H1 (cell line): ENCODE data around the gene ARHGAP8. TPM values are rescaled to one million over a fixed set of nuclear protein-coding genes. Genes with fewer than 3 reads are reported as not detected.
A peak's percentile ranks its signal among the peaks of the same experiment; 100 is the strongest.

ENCODE experiments used
- CTCF ChIA-PET: fragments of 300-600 bp; sonication (Branson Sonifier 250); formaldehyde crosslinking; loops from one replicate; lab custom pipeline; 2021; ENCODE audit not compliant: partially characterized antibody; lab: Charles Lee
- POLR2A ChIA-PET: fragments of 300-600 bp; sonication (Branson Sonifier 250); formaldehyde crosslinking; loops from one replicate; lab custom pipeline; 2021; ENCODE audit warnings: inconsistent platforms; ENCODE audit not compliant: partially characterized antibody; lab: Charles Lee
- DNase-seq, 2 experiments: peaks; one replicate each; pipeline versions ENCODE4 v3.0.0 to v3.0.0-alpha.2; 2010 to 2022; ENCODE audit warnings: low spot score in 2 of 2, low read depth in 1 of 2, mixed read lengths in 1 of 2
- FAIRE-seq: peaks from 2 replicates; lab custom pipeline; 2011; peaks lifted over from hg19 to GRCh38; lab: Jason Lieb, UNC
- H2AFZ ChIP-seq: 2 replicates; pipeline ENCODE4 v1.8.1; 2012; ENCODE audit warnings: low read length, inconsistent platforms
- H2AK5ac ChIP-seq: 2 replicates; pipeline ENCODE4 v1.6.1; 2013; ENCODE audit warnings: low read depth, low read length
- H2BK120ac ChIP-seq: replicated peaks from 2 replicates; pipeline ENCODE3; 2013; ENCODE audit warnings: low read depth, low read length, inconsistent platforms
- H2BK12ac ChIP-seq: 2 replicates; pipeline ENCODE4 v1.6.1; 2013; ENCODE audit warnings: low read depth, low read length
- H2BK15ac ChIP-seq: 2 replicates; pipeline ENCODE4 v1.6.1; 2013; ENCODE audit warnings: low read length
- H2BK20ac ChIP-seq: 2 replicates; pipeline ENCODE4 v1.6.1; 2013; ENCODE audit warnings: low read length
- H2BK5ac ChIP-seq: 2 replicates; pipeline ENCODE4 v1.6.1; 2013; ENCODE audit warnings: low read depth, low read length
- H3K14ac ChIP-seq: 2 replicates; pipeline ENCODE4 v1.6.1; 2013; ENCODE audit warnings: inconsistent platforms; ENCODE audit not compliant: insufficient read length
- H3K18ac ChIP-seq: 2 replicates; pipeline ENCODE4 v1.6.1; 2013; ENCODE audit warnings: low read length; ENCODE audit errors: extremely low read depth
- H3K23ac ChIP-seq: 2 replicates; pipeline ENCODE4 v1.6.1; 2013; ENCODE audit warnings: inconsistent platforms; ENCODE audit not compliant: insufficient read length
- H3K23me2 ChIP-seq: 2 replicates; pipeline ENCODE4 v1.6.1; 2013; ENCODE audit warnings: low read depth, low read length
- H3K27ac ChIP-seq: 2 replicates; pipeline ENCODE4 v1.6.1; 2011; ENCODE audit warnings: low read depth, low read length, inconsistent platforms
- H3K27me3 ChIP-seq, 4 experiments: replicated peaks in 1 of 4; 1 replicate in 1 of 4; 2 replicates in 3 of 4; pipeline versions ENCODE4 v1.6.1 to v1.8.1; 2011 to 2013; ENCODE audit warnings: low read length in 3 of 4, mild to moderate bottlenecking in 3 of 4, inconsistent platforms in 2 of 4, mixed read lengths in 2 of 4, moderate library complexity in 1 of 4; ENCODE audit not compliant: control insufficient read depth in 3 of 4, insufficient read depth in 3 of 4; ENCODE audit errors: extremely low read depth in 1 of 4
- H3K36me3 ChIP-seq, 4 experiments: 2 replicates each; pipeline versions ENCODE4 v1.6.1 to v1.8.1; 2011 to 2013; ENCODE audit warnings: mild to moderate bottlenecking in 4 of 4, low read length in 3 of 4, moderate library complexity in 2 of 4, control low read depth in 1 of 4, inconsistent platforms in 1 of 4; ENCODE audit not compliant: insufficient read depth in 4 of 4, control insufficient read depth in 2 of 4
- H3K4ac ChIP-seq: replicated peaks from 2 replicates; pipeline ENCODE3; 2013; ENCODE audit warnings: low read length, low read depth, mixed read lengths, inconsistent platforms; ENCODE audit not compliant: insufficient read length
- H3K4me1 ChIP-seq, 4 experiments: replicated peaks in 1 of 4; 1 replicate in 1 of 4; 2 replicates in 3 of 4; pipeline versions ENCODE4 v1.6.1 to v1.8.1; 2011 to 2013; ENCODE audit warnings: low read length in 3 of 4, inconsistent platforms in 2 of 4, mixed read lengths in 1 of 4; ENCODE audit not compliant: insufficient read depth in 4 of 4, control insufficient read depth in 3 of 4
- H3K4me2 ChIP-seq, 2 experiments: 2 replicates each; pipeline versions ENCODE4 v1.6.1 to v1.8.1; 2011 to 2013; ENCODE audit warnings: low read depth in 2 of 2, low read length in 2 of 2, control low read depth in 1 of 2, inconsistent platforms in 1 of 2, mild to moderate bottlenecking in 1 of 2; ENCODE audit not compliant: insufficient read depth in 1 of 2
- H3K4me3 ChIP-seq, 4 experiments: fragments of 200-600, 300-600 bp in 1 of 4; sonication (generic), shearing (Covaris generic), sonication (Bioruptor Twin) in 1 of 4; 2 replicates each; pipeline versions ENCODE4 v1.5.1 to v1.8.1; 2011 to 2016; ENCODE audit warnings: low read length in 4 of 4, low read depth in 3 of 4, control low read depth in 2 of 4, inconsistent platforms in 2 of 4, mild to moderate bottlenecking in 2 of 4, mixed read lengths in 1 of 4, moderate library complexity in 1 of 4; ENCODE audit not compliant: insufficient read depth in 2 of 4; ENCODE audit errors: extremely low read depth in 1 of 4
- H3K56ac ChIP-seq: replicated peaks from 2 replicates; pipeline ENCODE3; 2013; ENCODE audit warnings: low read depth, mild to moderate bottlenecking, mixed read lengths, low read length, inconsistent platforms; ENCODE audit not compliant: insufficient read length
- H3K79me1 ChIP-seq: 2 replicates; pipeline ENCODE4 v1.6.1; 2013; ENCODE audit warnings: low read depth, low read length, control low read depth
- H3K79me2 ChIP-seq, 2 experiments: 2 replicates each; pipeline versions ENCODE4 v1.6.1 to v1.8.1; 2012 to 2013; ENCODE audit warnings: low read length in 2 of 2, mild to moderate bottlenecking in 2 of 2, inconsistent platforms in 1 of 2; ENCODE audit not compliant: insufficient read depth in 2 of 2, control insufficient read depth in 1 of 2
- H3K9ac ChIP-seq, 4 experiments: replicated peaks in 1 of 4; 1 replicate in 1 of 4; 2 replicates in 3 of 4; pipeline versions ENCODE4 v1.6.1 to v1.8.1; 2011 to 2013; ENCODE audit warnings: low read depth in 3 of 4, low read length in 3 of 4, control low read depth in 2 of 4, mild to moderate bottlenecking in 2 of 4, moderate library complexity in 2 of 4, inconsistent platforms in 1 of 4; ENCODE audit errors: extremely low read depth in 1 of 4
- H3K9me3 ChIP-seq, 2 experiments: 2 replicates each; pipeline versions ENCODE4 v1.6.1 to v1.8.1; 2012 to 2013; ENCODE audit warnings: mild to moderate bottlenecking in 2 of 2, moderate library complexity in 2 of 2, control low read depth in 1 of 2, inconsistent platforms in 1 of 2, low read depth in 1 of 2, low read length in 1 of 2, mixed read lengths in 1 of 2; ENCODE audit not compliant: insufficient read depth in 2 of 2
- H4K20me1 ChIP-seq, 2 experiments: replicated peaks in 1 of 2; 2 replicates each; pipeline versions ENCODE3 to v1.8.1; 2011 to 2013; ENCODE audit warnings: inconsistent platforms in 2 of 2, low read length in 2 of 2, mild to moderate bottlenecking in 1 of 2; ENCODE audit not compliant: insufficient read depth in 2 of 2, control insufficient read depth in 1 of 2
- H4K5ac ChIP-seq: 2 replicates; pipeline ENCODE4 v1.6.1; 2013; ENCODE audit warnings: low read length, low read depth, mixed read lengths, inconsistent platforms; ENCODE audit not compliant: insufficient read length
- H4K8ac ChIP-seq: 2 replicates; pipeline ENCODE4 v1.8.0; 2013; ENCODE audit warnings: mild to moderate bottlenecking, moderate library complexity, low read length, inconsistent platforms; ENCODE audit not compliant: insufficient read depth; ENCODE audit errors: extremely low read depth
- H4K91ac ChIP-seq: replicated peaks from 2 replicates; pipeline ENCODE3; 2013; ENCODE audit warnings: low read length, mixed read lengths, inconsistent platforms; ENCODE audit not compliant: insufficient read length
- ASH2L ChIP-seq: fragments of 200-600, 300-600 bp; sonication (generic); IDR thresholded peaks from one replicate; pipeline ENCODE4 v1.7.1; 2017; ENCODE audit warnings: low read length
- ATF3 ChIP-seq: IDR thresholded peaks from 2 replicates; pipeline ENCODE4 v1.6.1; 2011; ENCODE audit warnings: low read depth, mild to moderate bottlenecking, low read length; ENCODE audit not compliant: insufficient read depth
- CREB1 ChIP-seq: IDR thresholded peaks from 2 replicates; pipeline ENCODE4 v1.6.1; 2012; ENCODE audit warnings: inconsistent platforms
- E2F6 ChIP-seq: IDR thresholded peaks from 2 replicates; pipeline ENCODE4 v1.6.1; 2012; ENCODE audit warnings: inconsistent platforms
- EP300 ChIP-seq, 2 experiments: IDR thresholded peaks; 1 replicate in 1 of 2; 2 replicates in 1 of 2; pipeline ENCODE4 v1.6.1; 2011 to 2012; ENCODE audit warnings: low read depth in 2 of 2, low read length in 2 of 2, mild to moderate bottlenecking in 2 of 2, borderline replicate concordance in 1 of 2, inconsistent platforms in 1 of 2, moderate library complexity in 1 of 2
- EZH2 ChIP-seq: fragments of 200-600 bp; sonication (generic); IDR thresholded peaks from 2 replicates; pipeline ENCODE4 v1.7.1; 2012; ENCODE audit warnings: low read depth, mild to moderate bottlenecking, moderate library complexity, low read length, inconsistent platforms; ENCODE audit not compliant: severe bottlenecking
- GABPA ChIP-seq: IDR thresholded peaks from 2 replicates; pipeline ENCODE4 v1.6.1; 2011; ENCODE audit warnings: mild to moderate bottlenecking, low read length, moderate library complexity, borderline replicate concordance; ENCODE audit not compliant: insufficient read depth
- KDM4A ChIP-seq: IDR thresholded peaks from one replicate; pipeline ENCODE4 v1.7.1; 2012; ENCODE audit warnings: low read depth, mild to moderate bottlenecking, moderate library complexity, low read length, inconsistent platforms; ENCODE audit not compliant: severe bottlenecking
- NRF1 ChIP-seq: IDR thresholded peaks from 2 replicates; pipeline ENCODE4 v1.6.1; 2011; ENCODE audit warnings: mild to moderate bottlenecking, low read depth, low read length, improper control_type of control experiment
- RAD21 ChIP-seq, 2 experiments: IDR thresholded peaks in 1 of 2; conservative IDR thresholded peaks in 1 of 2; 2 replicates each; pipeline ENCODE4 v1.6.1; 2011; ENCODE audit warnings: low read depth in 2 of 2, low read length in 2 of 2, improper control_type of control experiment in 1 of 2, inconsistent platforms in 1 of 2, mild to moderate bottlenecking in 1 of 2, moderate library complexity in 1 of 2
- SAP30 ChIP-seq: fragments of 300-600 bp; sonication (generic); IDR thresholded peaks from 2 replicates; pipeline ENCODE4 v1.7.1; 2012; ENCODE audit warnings: low read length, moderate library complexity, mild to moderate bottlenecking, inconsistent platforms; ENCODE audit not compliant: insufficient read depth, insufficient replicate concordance
- TEAD4 ChIP-seq: IDR thresholded peaks from 2 replicates; pipeline ENCODE4 v1.6.1; 2012; ENCODE audit warnings: low read depth, low read length, inconsistent platforms, mixed read lengths
- WGBS, 2 experiments: shearing (Covaris generic) in 1 of 2; methylation state at CpG; one replicate each; pipeline versions ENCODE4 v1.1.6 to v1.1.7; 2013 to 2015; ENCODE audit warnings: low lambda C conversion rate in 2 of 2, mixed read lengths in 2 of 2, inconsistent platforms in 1 of 2, low coverage in 1 of 2, missing lambda C conversion rate in 1 of 2; ENCODE audit not compliant: insufficient replicate concordance in 2 of 2, insufficient coverage in 1 of 2, insufficient read length in 1 of 2; ENCODE audit errors: extremely low coverage in 1 of 2, missing lambda C conversion rate in 1 of 2; 5-methylcytosine and 5-hydroxymethylcytosine counted together
- polyA plus RNA-seq, 7 experiments: library from polyadenylated mRNA; depleted of rRNA in 3 of 7; stranded (reverse) in 5 of 7; unstranded in 2 of 7; fragments of >200 nt in 5 of 7; fragments of 200-250 nt in 2 of 7; gene quantifications; 1 replicate in 5 of 7; 2 replicates in 1 of 7; 4 replicates in 1 of 7; pipeline versions ENCODE4 v1.2.1 to v1.2.3, GENCODE V29; 2011 to 2013; ENCODE audit warnings: missing spikeins in 2 of 7, mixed read lengths in 2 of 7
- total RNA-seq: library from RNA; stranded (reverse); fragmentation: NEBNext Ultra II Directional; extraction: Animal tissue kit (Norgen Biotek cat#: 25700); gene quantifications from 2 replicates; pipeline ENCODE4 v1.2.1, GENCODE V29; 2021

Gene ARHGAP8
- total and polyA plus RNA-seq, 2 of the 8 experiments (the other 6 are each of a cell fraction or from before 2014, with no cell fraction given): 35.6 to 47.7 TPM

GRCh38 chr22:44828193-44828592, 75.8 kb downstream of the ARHGAP8 start:
- no peak overlapping the region for H3K18ac ChIP-seq
- H3K4ac ChIP-seq: no peak overlapping the region
- H3K23ac ChIP-seq: no peak overlapping the region
- WGBS, 2 experiments: 67% methylated on average over 8 of the region's 8 CpGs; no CpG with 5 or more reads in 1 of the 2 experiments
- H2BK5ac ChIP-seq: no peak overlapping the region
- no peaks in the 10 kb centered on the region for H3K23me2 ChIP-seq
- no peak overlapping the region for H3K4me3 ChIP-seq
- no peak overlapping the region for H2BK12ac ChIP-seq
- H3K4me1 ChIP-seq: no peaks in the 10 kb centered on the region
- H2AFZ ChIP-seq: no peak overlapping the region
- H2BK15ac ChIP-seq: no peak overlapping the region
- no peak overlapping the region for H4K5ac ChIP-seq
- no peak overlapping the region for H3K4me2 ChIP-seq
- H2BK20ac ChIP-seq: no peak overlapping the region
- ChIA-PET CTCF (interaction anchor here (0.6 to 3.4 kb wide), 12 partner anchors 8 to 683 kb away, joined by 3 to 22 read pairs (median 4); no protein-coding TSS in a partner anchor), POLR2A (no interaction called here)
- no peak overlapping the region for H2AK5ac ChIP-seq
- no peak overlapping the region for H3K56ac ChIP-seq
- H3K14ac ChIP-seq: no peak overlapping the region
- H3K79me1 ChIP-seq: no peaks in the 10 kb centered on the region
- peaks cover 0 to 3% of the 10 kb centered on the region in 2 experiments for H4K20me1 ChIP-seq
- FAIRE-seq (no peak), DNase-seq (peak in 1 of 2 experiments; percentile 88)
- H2BK120ac ChIP-seq: no peak overlapping the region
- no peak overlapping the region for H3K27ac ChIP-seq
- H4K91ac ChIP-seq: no peak overlapping the region
- H4K8ac ChIP-seq: no peak overlapping the region
- H3K36me3 ChIP-seq: peaks cover 0 to 1% (median under 1%) of the 10 kb centered on the region in 4 experiments; a peak in 2 of 8 replicates
- H3K9ac ChIP-seq: no peak overlapping the region
- no peaks in the 10 kb centered on the region for H3K27me3 ChIP-seq
- H3K9me3 ChIP-seq: no peaks in the 10 kb centered on the region
- no peaks in the 10 kb centered on the region for H3K79me2 ChIP-seq
- TF ChIP-seq GABPA (no peak), RAD21 (IDR thresholded peaks at IDR 0.05 in 1 of 2, conservative IDR thresholded peaks at IDR 0.05 in 1 of 2; ENCODE audit: low read depth in 2 of 2, low read length in 2 of 2) (peak; percentile 54 to 63), SAP30 (no peak), KDM4A (no peak), EP300 (IDR thresholded peaks at IDR 0.05; ENCODE audit: borderline replicate concordance in 1 of 2, low read depth in 2 of 2, low read length in 2 of 2) (no peak), EZH2 (no peak), TEAD4 (peak; percentile 69), NRF1 (no peak), CREB1 (no peak), E2F6 (no peak), ASH2L (no peak), ATF3 (no peak)
